Measurements from ENCODE around the gene RGP1.
A peak's percentile ranks its signal among the peaks of the same experiment; 100 is the strongest.

Gene RGP1

DNA sequence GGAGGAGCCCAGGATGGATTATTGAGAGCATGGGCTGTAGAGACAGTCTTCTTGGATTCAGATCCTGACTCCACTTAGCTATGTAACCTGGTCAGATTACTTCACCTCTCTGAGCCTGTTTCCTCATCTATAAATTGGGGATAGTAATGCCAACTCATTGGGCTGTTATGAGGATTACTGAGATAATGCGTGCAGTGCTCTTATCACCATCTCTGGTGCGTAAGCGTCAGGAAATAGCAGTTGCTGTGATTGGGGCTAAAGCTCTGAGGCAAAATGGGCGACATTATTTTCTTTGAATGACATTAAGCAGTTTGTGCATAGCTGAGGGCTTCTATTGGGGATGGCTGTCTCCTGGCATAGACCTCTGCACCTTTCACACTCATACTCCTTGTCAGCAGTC lies 6.0 kb downstream of the RGP1 start:
- no peaks in the 10 kb centered on the region for H3K27me3 ChIP-seq (replicated peaks; ENCODE audit: control insufficient read depth, insufficient read depth, low read length, poor library complexity, severe bottlenecking)

DNA sequence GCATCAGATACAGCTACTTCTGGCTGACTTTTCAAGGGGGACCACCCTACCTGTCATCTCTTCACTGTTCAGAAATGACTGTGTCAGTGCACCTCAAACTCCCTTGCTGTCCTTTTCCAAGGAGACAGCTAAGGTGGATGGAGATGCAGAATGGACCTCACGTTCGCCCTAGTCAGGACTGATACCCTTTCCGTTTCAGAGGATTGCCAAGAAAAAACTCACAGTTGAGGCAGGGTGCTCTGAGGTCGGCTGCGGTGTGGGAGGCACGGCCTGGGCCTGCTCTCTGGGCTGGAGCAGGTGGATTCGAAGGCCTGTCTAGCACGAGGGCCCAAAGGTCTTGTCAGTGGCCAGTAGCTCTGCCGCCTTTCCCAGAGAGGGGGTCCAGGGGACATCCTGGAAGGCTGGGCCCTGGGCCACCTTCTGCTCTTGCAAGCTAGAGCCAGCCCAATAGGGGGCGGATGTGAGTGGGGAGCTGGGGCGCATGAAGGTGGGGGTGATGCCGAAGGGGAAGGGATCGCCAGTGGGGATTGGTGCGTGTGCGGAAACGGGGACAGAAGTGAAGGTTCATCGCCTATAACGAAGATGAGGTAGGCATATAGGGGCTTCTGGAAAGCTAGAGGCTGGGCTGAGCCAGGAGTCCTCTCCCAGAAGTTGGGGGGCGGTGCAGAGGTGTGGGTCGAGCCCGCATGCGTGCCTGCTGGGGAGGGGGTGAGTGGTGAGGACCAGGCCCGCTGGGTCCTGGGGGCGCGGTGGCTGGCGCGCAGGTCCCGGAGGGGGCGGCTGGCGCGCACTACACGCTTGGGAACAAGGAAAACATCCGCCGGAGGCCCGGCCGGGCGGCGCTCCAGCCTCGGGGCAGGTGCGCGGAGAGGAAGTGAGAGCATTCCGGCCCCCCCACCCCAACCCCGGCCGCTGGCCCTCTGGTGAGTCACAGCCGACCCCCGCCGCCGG lies 7.5 kb downstream of the RGP1 start:
- Histone ChIP-seq H3K4me3 (ENCODE audit: insufficient read depth, low read depth, low read length, poor library complexity, severe bottlenecking) (peak overlapping the region; percentile 81), H3K36me3 (ENCODE audit: control insufficient read depth, insufficient read depth, low read length) (peaks cover 20% of the 10 kb centered on the region), H3K9me3 (ENCODE audit: control insufficient read depth, low read length) (no peaks in the 10 kb centered on the region), H3K27me3 (replicated peaks; ENCODE audit: control insufficient read depth, insufficient read depth, low read length, poor library complexity, severe bottlenecking) (no peaks in the 10 kb centered on the region), H3K4me1 (ENCODE audit: control insufficient read depth, insufficient read depth, low read length, poor library complexity, severe bottlenecking) (peaks cover 6% of the 10 kb centered on the region), H3K27ac (ENCODE audit: insufficient read depth, low read length, poor library complexity, severe bottlenecking) (peak overlapping the region; percentile 77)
- DNase-seq = peak; percentile 45 to 65 (median 54)

More for the DNA sequence above, 6.0 kb downstream of the RGP1 start:
- H3K4me3 ChIP-seq (ENCODE audit: insufficient read depth, low read depth, low read length, poor library complexity, severe bottlenecking) = no peak overlapping the region
- H3K36me3 ChIP-seq (ENCODE audit: control insufficient read depth, insufficient read depth, low read length) = peaks cover 29% of the 10 kb centered on the region
- DNase-seq = no peak
- H3K4me1 ChIP-seq (ENCODE audit: control insufficient read depth, insufficient read depth, low read length, poor library complexity, severe bottlenecking) = peaks cover 9% of the 10 kb centered on the region
- no peaks in the 10 kb centered on the region for H3K9me3 ChIP-seq (ENCODE audit: control insufficient read depth, low read length)
- H3K27ac ChIP-seq (ENCODE audit: insufficient read depth, low read length, poor library complexity, severe bottlenecking) = no peak overlapping the region

DNA sequence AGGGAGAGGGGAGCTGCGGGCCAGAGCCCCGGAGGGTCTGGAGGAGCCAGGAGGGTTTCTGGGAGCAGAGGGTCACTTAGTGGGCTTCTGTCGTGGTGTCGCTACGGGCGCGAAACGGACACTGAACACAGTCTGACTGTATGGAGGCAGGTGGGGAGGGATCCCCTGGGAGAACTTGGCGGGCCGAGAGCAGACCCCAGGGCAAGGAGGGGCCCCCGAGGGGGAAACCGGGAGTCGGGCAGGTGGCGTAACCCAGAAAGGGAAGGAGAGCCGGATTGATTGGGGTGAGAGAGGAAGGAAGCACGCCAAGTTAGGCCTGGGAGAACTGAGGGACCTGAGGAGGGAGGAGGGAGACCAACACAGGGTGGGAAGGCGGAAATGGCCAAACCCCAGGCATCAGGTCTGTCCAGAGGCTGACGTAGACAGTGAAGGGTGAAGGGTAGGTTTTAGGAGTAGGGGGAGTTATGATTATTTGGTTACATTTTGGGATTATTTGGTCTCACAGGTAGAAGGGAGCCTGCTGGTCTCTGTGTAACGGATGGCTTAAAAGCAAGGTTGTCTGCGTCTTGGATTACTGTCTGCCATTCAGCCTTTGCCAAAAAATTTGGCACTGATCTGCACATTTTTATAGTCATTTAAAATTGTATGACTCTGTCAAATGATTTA lies 8.3 kb downstream of the RGP1 start:
- H3K4me1 ChIP-seq (ENCODE audit: control insufficient read depth, insufficient read depth, low read length, poor library complexity, severe bottlenecking) = peaks cover 6% of the 10 kb centered on the region
- H3K27me3 ChIP-seq (replicated peaks; ENCODE audit: control insufficient read depth, insufficient read depth, low read length, poor library complexity, severe bottlenecking) = no peaks in the 10 kb centered on the region
- DNase-seq = no peak
- H3K27ac ChIP-seq (ENCODE audit: insufficient read depth, low read length, poor library complexity, severe bottlenecking) = peak overlapping the region; percentile 77
- H3K9me3 ChIP-seq (ENCODE audit: control insufficient read depth, low read length) = no peaks in the 10 kb centered on the region
- peak overlapping the region; percentile 81 for H3K4me3 ChIP-seq (ENCODE audit: insufficient read depth, low read depth, low read length, poor library complexity, severe bottlenecking)
- H3K36me3 ChIP-seq (ENCODE audit: control insufficient read depth, insufficient read depth, low read length) = peaks cover 13% of the 10 kb centered on the region

DNA sequence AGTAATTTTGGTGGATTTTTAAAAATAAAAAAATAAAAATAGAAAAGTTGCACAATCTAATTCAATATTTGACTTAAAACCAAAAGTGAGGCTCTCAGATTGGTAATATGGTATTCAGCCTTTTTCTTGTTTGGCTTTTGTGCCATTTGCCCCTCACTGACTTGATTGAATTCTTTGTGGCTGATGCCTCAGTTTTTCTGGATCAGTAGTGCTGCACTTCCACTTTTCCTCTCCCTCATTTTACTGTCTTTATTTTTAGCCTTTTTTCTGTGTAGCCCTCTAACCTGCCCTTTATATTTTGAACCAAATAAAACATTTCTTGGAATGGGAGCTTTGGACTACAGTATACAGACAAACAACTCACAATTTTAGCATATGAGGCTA lies 8.8 kb downstream of the RGP1 start:
- Histone ChIP-seq H3K36me3 (ENCODE audit: control insufficient read depth, insufficient read depth, low read length) (peaks cover 8% of the 10 kb centered on the region), H3K4me1 (ENCODE audit: control insufficient read depth, insufficient read depth, low read length, poor library complexity, severe bottlenecking) (peaks cover 6% of the 10 kb centered on the region), H3K4me3 (ENCODE audit: insufficient read depth, low read depth, low read length, poor library complexity, severe bottlenecking) (peak overlapping the region; percentile 81), H3K9me3 (ENCODE audit: control insufficient read depth, low read length) (no peaks in the 10 kb centered on the region), H3K27ac (ENCODE audit: insufficient read depth, low read length, poor library complexity, severe bottlenecking) (no peak overlapping the region), H3K27me3 (replicated peaks; ENCODE audit: control insufficient read depth, insufficient read depth, low read length, poor library complexity, severe bottlenecking) (no peaks in the 10 kb centered on the region)
- no peak for DNase-seq

DNA sequence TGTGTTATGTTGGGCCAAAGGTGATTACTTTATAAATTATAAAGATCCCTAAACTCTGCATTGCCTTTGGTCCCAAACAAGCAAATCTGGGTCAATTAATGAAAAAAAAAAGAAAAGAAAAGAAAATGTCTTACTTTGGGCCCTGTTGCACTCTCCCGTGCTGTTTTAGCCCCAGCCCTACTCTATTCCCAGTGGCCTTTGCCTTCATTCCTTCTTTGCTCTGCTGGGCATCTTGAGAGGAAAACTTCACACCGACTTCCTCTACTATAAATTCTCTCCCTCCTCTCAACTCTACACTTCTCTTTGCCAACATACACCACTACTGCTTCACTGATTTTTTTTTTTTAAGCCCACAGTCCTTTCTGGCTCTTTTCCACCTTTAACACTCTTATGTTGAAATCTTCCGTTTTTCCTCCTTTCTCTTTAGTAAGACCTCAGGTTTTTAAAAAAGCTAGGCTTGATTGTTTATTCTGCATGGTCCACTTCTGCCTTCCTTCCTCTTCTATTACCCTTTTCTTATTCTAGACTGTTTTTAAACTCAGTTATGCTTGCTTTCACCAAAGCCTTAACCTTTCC lies 9.5 kb downstream of the RGP1 start:
- H3K27me3 ChIP-seq (replicated peaks; ENCODE audit: control insufficient read depth, insufficient read depth, low read length, poor library complexity, severe bottlenecking) = no peaks in the 10 kb centered on the region
- H3K4me1 ChIP-seq (ENCODE audit: control insufficient read depth, insufficient read depth, low read length, poor library complexity, severe bottlenecking) = peaks cover 6% of the 10 kb centered on the region
- DNase-seq = no peak
- H3K4me3 ChIP-seq (ENCODE audit: insufficient read depth, low read depth, low read length, poor library complexity, severe bottlenecking) = no peak overlapping the region
- peaks cover 1% of the 10 kb centered on the region for H3K36me3 ChIP-seq (ENCODE audit: control insufficient read depth, insufficient read depth, low read length)
- H3K27ac ChIP-seq (ENCODE audit: insufficient read depth, low read length, poor library complexity, severe bottlenecking) = no peak overlapping the region
- H3K9me3 ChIP-seq (ENCODE audit: control insufficient read depth, low read length) = no peaks in the 10 kb centered on the region

DNA sequence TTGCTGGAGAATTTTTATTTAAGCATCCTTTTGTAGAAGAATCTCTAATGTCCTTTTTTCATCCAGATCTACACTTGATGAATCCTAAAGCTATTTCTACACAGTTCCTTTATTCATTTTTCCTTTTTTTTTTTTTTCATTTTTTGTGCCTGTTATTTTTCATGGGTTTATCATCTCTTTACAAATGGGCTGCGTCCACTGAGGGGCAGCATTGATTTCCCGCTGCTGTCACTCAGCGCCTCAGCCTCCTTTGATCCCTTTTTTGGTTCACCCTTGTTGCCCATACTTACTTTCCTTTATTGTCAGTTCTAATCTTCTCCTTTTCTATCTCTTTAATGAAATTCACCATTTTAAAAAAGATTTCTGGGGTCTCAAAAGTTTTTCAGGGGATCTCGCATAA lies 10.7 kb downstream of the RGP1 start:
- H3K4me1 ChIP-seq (ENCODE audit: control insufficient read depth, insufficient read depth, low read length, poor library complexity, severe bottlenecking) = peaks cover 6% of the 10 kb centered on the region
- no peaks in the 10 kb centered on the region for H3K9me3 ChIP-seq (ENCODE audit: control insufficient read depth, low read length)
- no peak for DNase-seq
- no peak overlapping the region for H3K4me3 ChIP-seq (ENCODE audit: insufficient read depth, low read depth, low read length, poor library complexity, severe bottlenecking)
- no peaks in the 10 kb centered on the region for H3K36me3 ChIP-seq (ENCODE audit: control insufficient read depth, insufficient read depth, low read length)
- no peaks in the 10 kb centered on the region for H3K27me3 ChIP-seq (replicated peaks; ENCODE audit: control insufficient read depth, insufficient read depth, low read length, poor library complexity, severe bottlenecking)
- H3K27ac ChIP-seq (ENCODE audit: insufficient read depth, low read length, poor library complexity, severe bottlenecking) = no peak overlapping the region

DNA sequence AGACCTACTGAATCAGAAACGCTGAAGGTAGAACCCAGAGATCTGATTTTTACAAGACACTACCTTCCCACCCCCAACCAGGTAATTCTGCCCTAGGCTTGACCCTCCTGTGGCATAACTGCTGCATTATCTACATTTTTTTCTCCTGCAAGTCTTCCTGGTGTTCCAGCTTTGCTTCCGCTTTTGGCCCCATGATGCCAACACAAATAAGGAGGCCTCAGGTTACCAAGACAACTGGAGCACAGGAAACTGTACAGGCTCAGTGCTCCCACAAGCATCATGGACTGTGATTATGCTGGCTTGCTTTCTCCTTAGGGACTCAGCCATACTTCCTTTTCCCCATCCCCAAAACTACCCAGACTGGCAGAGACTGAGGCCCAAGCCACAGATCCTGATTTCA lies 11.6 kb downstream of the RGP1 start:
- no peak for DNase-seq
- no peak overlapping the region for H3K4me3 ChIP-seq (ENCODE audit: insufficient read depth, low read depth, low read length, poor library complexity, severe bottlenecking)
- H3K27ac ChIP-seq (ENCODE audit: insufficient read depth, low read length, poor library complexity, severe bottlenecking) = no peak overlapping the region
- peaks cover 6% of the 10 kb centered on the region for H3K4me1 ChIP-seq (ENCODE audit: control insufficient read depth, insufficient read depth, low read length, poor library complexity, severe bottlenecking)
- H3K36me3 ChIP-seq (ENCODE audit: control insufficient read depth, insufficient read depth, low read length) = no peaks in the 10 kb centered on the region
- H3K27me3 ChIP-seq (replicated peaks; ENCODE audit: control insufficient read depth, insufficient read depth, low read length, poor library complexity, severe bottlenecking) = no peaks in the 10 kb centered on the region
- no peaks in the 10 kb centered on the region for H3K9me3 ChIP-seq (ENCODE audit: control insufficient read depth, low read length)

DNA sequence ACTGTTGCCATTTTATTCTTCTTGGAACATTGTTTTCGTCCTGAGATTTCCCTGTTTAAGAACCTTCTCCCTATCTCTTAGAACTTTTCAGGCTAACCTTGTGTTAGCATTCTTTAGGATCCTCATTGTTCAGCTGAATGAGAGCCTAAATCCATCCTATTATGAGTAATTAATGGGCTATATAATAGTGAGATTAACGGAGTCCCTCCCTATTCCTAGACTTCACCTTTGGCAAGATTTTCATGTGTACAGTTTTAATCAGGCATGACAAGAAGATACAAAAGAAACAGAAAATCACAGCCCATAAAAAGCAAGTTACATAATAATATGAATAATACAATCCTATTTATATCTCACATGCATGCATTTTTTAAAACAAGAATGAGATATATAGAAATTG lies 14.1 kb downstream of the RGP1 start:
- Histone ChIP-seq H3K4me3 (ENCODE audit: insufficient read depth, low read depth, low read length, poor library complexity, severe bottlenecking) (no peak overlapping the region), H3K27ac (ENCODE audit: insufficient read depth, low read length, poor library complexity, severe bottlenecking) (no peak overlapping the region), H3K27me3 (replicated peaks; ENCODE audit: control insufficient read depth, insufficient read depth, low read length, poor library complexity, severe bottlenecking) (no peaks in the 10 kb centered on the region), H3K36me3 (ENCODE audit: control insufficient read depth, insufficient read depth, low read length) (no peaks in the 10 kb centered on the region), H3K9me3 (ENCODE audit: control insufficient read depth, low read length) (no peaks in the 10 kb centered on the region), H3K4me1 (ENCODE audit: control insufficient read depth, insufficient read depth, low read length, poor library complexity, severe bottlenecking) (no peaks in the 10 kb centered on the region)
- DNase-seq = no peak

DNA sequence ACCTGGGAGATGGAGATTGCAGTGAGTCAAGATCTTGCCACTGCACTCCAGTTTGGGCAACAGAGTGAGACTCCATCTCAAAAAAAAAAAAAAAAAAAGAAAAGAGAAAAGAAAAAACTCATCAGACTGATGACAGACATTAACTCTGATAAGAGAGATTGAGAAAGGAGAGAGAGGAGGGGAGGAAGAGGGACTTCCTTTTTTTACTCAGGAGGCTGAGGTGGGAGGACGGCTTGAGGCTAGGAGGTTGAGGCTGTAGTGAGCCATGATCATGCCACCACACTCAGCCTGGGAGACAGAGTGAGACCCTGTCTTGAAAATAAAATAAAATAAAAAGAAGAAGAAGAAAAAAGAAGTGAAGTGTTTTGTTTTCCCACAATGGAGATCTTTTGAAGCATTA lies 14.7 kb downstream of the RGP1 start:
- DNase-seq = no peak
- no peaks in the 10 kb centered on the region for H3K27me3 ChIP-seq (replicated peaks; ENCODE audit: control insufficient read depth, insufficient read depth, low read length, poor library complexity, severe bottlenecking)
- H3K36me3 ChIP-seq (ENCODE audit: control insufficient read depth, insufficient read depth, low read length) = no peaks in the 10 kb centered on the region
- H3K9me3 ChIP-seq (ENCODE audit: control insufficient read depth, low read length) = no peaks in the 10 kb centered on the region
- no peak overlapping the region for H3K27ac ChIP-seq (ENCODE audit: insufficient read depth, low read length, poor library complexity, severe bottlenecking)
- no peaks in the 10 kb centered on the region for H3K4me1 ChIP-seq (ENCODE audit: control insufficient read depth, insufficient read depth, low read length, poor library complexity, severe bottlenecking)
- H3K4me3 ChIP-seq (ENCODE audit: insufficient read depth, low read depth, low read length, poor library complexity, severe bottlenecking) = no peak overlapping the region

DNA sequence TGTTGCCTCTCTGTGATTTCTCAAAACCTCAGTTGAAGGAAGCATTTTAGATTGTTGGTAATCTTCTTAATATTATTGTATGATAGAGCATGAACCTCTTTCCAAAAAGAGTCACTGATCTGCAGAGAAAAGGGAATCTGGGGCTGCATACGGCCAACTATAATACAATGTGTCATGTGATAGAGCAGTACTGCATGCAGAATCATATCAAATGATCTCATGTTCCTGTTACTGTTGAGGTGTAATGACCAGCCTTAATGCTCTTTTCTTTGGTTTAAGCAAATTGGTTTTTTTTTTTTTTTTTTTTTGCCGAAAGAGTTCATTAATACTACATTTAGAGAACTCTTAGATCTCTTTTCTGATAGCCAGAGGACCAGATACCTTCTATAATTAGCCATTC lies 17.9 kb downstream of the RGP1 start:
- H3K4me1 ChIP-seq (ENCODE audit: control insufficient read depth, insufficient read depth, low read length, poor library complexity, severe bottlenecking) = no peaks in the 10 kb centered on the region
- no peak overlapping the region for H3K4me3 ChIP-seq (ENCODE audit: insufficient read depth, low read depth, low read length, poor library complexity, severe bottlenecking)
- no peak for DNase-seq
- no peaks in the 10 kb centered on the region for H3K27me3 ChIP-seq (replicated peaks; ENCODE audit: control insufficient read depth, insufficient read depth, low read length, poor library complexity, severe bottlenecking)
- H3K27ac ChIP-seq (ENCODE audit: insufficient read depth, low read length, poor library complexity, severe bottlenecking) = no peak overlapping the region
- H3K9me3 ChIP-seq (ENCODE audit: control insufficient read depth, low read length) = no peaks in the 10 kb centered on the region
- H3K36me3 ChIP-seq (ENCODE audit: control insufficient read depth, insufficient read depth, low read length) = no peaks in the 10 kb centered on the region
